K562 (cell line): ENCODE results near the gene HNF1B.

Source experiments
- CHD2 ChIP-seq: IDR thresholded peaks from 2 replicates; pipeline ENCODE4 v1.6.1; 2011; ENCODE audit warnings: low read depth, low read length
- CTCF ChIP-seq, 3 experiments: IDR thresholded peaks in 2 of 3; conservative IDR thresholded peaks in 1 of 3; 2 replicates each; pipeline ENCODE4 v1.5.1; 2011 to 2012; ENCODE audit warnings: low read length in 3 of 3, mild to moderate bottlenecking in 3 of 3, control low read depth in 2 of 3, improper control_type of control experiment in 1 of 3, inconsistent platforms in 1 of 3, low read depth in 1 of 3, mixed read lengths in 1 of 3, moderate library complexity in 1 of 3; ENCODE audit not compliant: insufficient read depth in 2 of 3
- EP300 ChIP-seq: IDR thresholded peaks from 2 replicates; pipeline ENCODE4 v1.6.1; 2012; ENCODE audit warnings: low read length, improper control_type of control experiment
- EZH2 ChIP-seq: IDR thresholded peaks from 2 replicates; pipeline ENCODE4 v1.6.1; 2012; ENCODE audit warnings: low read depth, mild to moderate bottlenecking, inconsistent platforms, low read length, borderline replicate concordance
- FOXJ3 ChIP-seq: sonication (generic); formaldehyde crosslinking; IDR thresholded peaks from 2 replicates; pipeline ENCODE4 v1.4.0; 2020; ENCODE audit warnings: mild to moderate bottlenecking, missing genetic modification reagents

GRCh38 chr17:37662353-37662752 is 82.5 kb downstream of the HNF1B start:
- TF ChIP-seq CTCF (IDR thresholded peaks at IDR 0.05 in 2 of 3, conservative IDR thresholded peaks at IDR 0.05 in 1 of 3; ENCODE audit: insufficient read depth in 2 of 3, low read depth in 1 of 3, low read length in 3 of 3) (no peak), EZH2 (no peak), EP300 (no peak), FOXJ3 (CRISPR knock-in tag) (no peak), CHD2 (no peak)
